Spleen (tissue), 7 donors: ENCODE data around the gene RNF41.
A peak's percentile ranks its signal among the peaks of the same experiment; 100 is the strongest.

Experiments
- CTCF ChIP-seq, 11 experiments: fragments of 200-600 bp in 7 of 11; fragments of 450-650 bp in 4 of 11; sonication (generic) in 4 of 11; IDR thresholded peaks in 8 of 11; conservative IDR thresholded peaks in 3 of 11; 1 replicate in 7 of 11; 2 replicates in 4 of 11; pipeline versions ENCODE4 v1.4.0 to v1.8.0; 2016 to 2021; ENCODE audit warnings: antibody characterized with exemption in 11 of 11, inconsistent platforms in 4 of 11, mild to moderate bottlenecking in 1 of 11
- POLR2A ChIP-seq, 3 donors: fragments of 450-650 bp; IDR thresholded peaks; one replicate each; pipeline ENCODE4 v1.5.1; 2017; ENCODE audit warnings: antibody characterized with exemption in 3 of 3, mild to moderate bottlenecking in 1 of 3
- POLR2AphosphoS5 ChIP-seq, 3 donors: sonication (generic); formaldehyde crosslinking; IDR thresholded peaks; one replicate each; pipeline ENCODE4 v1.5.1; 2017; ENCODE audit warnings: antibody characterized with exemption in 3 of 3
- donor health status: DM: no; HTN: no; CAD: no; lungs with moderate emphysema.
- donor health status: DM: no; HTN: no; CAD: no.
- donor health status: DM: no; HTN: no; CAD: no.

- peak in 1 of 11 experiments; percentile 7 for TF ChIP-seq CTCF (IDR thresholded peaks at IDR 0.05 in 8 of 11, conservative IDR thresholded peaks at IDR 0.05 in 3 of 11)
- TF ChIP-seq POLR2AphosphoS5 (IDR thresholded peaks at IDR 0.05) = peak; percentile 90 to 100 (median 98)
- TF ChIP-seq POLR2A (IDR thresholded peaks at IDR 0.05) = peak; percentile 90 to 98 (median 97)
These were observed 63.4 kb downstream of the RNF41 start, which contains the start of gene MYL6 for GRCh38 chr12:56158029-56158925.
